MM.1S (cell line): ENCODE measurements around the gene HOXC13.

Experiments used
- EZH2 ChIP-seq: fragments of 300-600 bp; sonication (generic); optimal IDR thresholded peaks from 2 replicates; pipeline ENCODE3; 2017; ENCODE audit warnings: low read depth, mild to moderate bottlenecking, antibody characterized with exemption, low read length, mixed read lengths
- EZH2phosphoT487 ChIP-seq: fragments of 300-600 bp; sonication (generic); IDR thresholded peaks from 2 replicates; pipeline ENCODE4 v1.6.1; 2018; ENCODE audit warnings: antibody characterized with exemption, low read length
- TF ChIP-seq, protein P1 (sequence below): fragments of 300-600 bp; sonication (generic); IDR thresholded peaks from 2 replicates; pipeline ENCODE4 v1.5.1; 2016; ENCODE audit warnings: antibody characterized with exemption, low read length, mixed read lengths

DNA sequence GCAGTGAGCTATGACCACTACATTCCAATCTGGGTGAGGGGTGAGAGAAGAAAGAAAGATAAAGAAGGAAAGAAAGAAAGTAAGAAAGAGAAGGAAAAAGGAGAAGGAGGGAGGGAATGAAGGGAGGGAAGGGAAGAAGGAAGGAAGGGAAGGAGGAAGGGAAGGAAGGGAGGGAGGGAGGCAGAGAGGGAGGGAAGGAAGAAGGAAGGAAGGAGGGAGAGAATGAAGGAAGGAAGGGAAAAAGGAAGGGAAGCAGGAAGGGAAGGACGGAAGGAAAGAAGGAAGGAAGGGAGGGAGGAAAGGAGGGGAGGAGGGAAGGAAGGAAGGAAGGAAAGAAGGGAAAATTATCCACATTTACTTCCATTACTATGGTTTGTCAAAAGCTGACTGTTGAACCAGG lies 39.4 kb upstream of the HOXC13 start:
- TF ChIP-seq, protein P1, sequence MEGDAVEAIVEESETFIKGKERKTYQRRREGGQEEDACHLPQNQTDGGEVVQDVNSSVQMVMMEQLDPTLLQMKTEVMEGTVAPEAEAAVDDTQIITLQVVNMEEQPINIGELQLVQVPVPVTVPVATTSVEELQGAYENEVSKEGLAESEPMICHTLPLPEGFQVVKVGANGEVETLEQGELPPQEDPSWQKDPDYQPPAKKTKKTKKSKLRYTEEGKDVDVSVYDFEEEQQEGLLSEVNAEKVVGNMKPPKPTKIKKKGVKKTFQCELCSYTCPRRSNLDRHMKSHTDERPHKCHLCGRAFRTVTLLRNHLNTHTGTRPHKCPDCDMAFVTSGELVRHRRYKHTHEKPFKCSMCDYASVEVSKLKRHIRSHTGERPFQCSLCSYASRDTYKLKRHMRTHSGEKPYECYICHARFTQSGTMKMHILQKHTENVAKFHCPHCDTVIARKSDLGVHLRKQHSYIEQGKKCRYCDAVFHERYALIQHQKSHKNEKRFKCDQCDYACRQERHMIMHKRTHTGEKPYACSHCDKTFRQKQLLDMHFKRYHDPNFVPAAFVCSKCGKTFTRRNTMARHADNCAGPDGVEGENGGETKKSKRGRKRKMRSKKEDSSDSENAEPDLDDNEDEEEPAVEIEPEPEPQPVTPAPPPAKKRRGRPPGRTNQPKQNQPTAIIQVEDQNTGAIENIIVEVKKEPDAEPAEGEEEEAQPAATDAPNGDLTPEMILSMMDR, result no peak
- TF ChIP-seq EZH2 (no peak), EZH2phosphoT487 (no peak)
